Dendritic cell treated with granulocyte-macrophage colony-stimulating factor and Interleukin-4, amounts not matched to agents 40 ng/mL and 50 ng/mL, for 4 days (primary cell): ENCODE data around the gene GOLGA3.
"Not testable (repeated sequence)": the region's sequence is repeated elsewhere in the genome, so short reads cannot be mapped to it uniquely, and the experiment has no call there.

Source experiments
- H3K27ac Mint-ChIP-seq: one replicate; pipeline ENCODE4 v1.8.0; 2022; ENCODE audit warnings: mild to moderate bottlenecking, mixed read lengths
- H3K27me3 Mint-ChIP-seq: one replicate; pipeline ENCODE4 v1.8.0; 2022; ENCODE audit warnings: mild to moderate bottlenecking, mixed read lengths
- H3K36me3 Mint-ChIP-seq: one replicate; pipeline ENCODE4 v1.8.0; 2022; ENCODE audit warnings: low read depth, mixed read lengths
- H3K4me1 Mint-ChIP-seq: one replicate; pipeline ENCODE4 v1.8.0; 2022; ENCODE audit warnings: low read depth, mixed read lengths
- H3K4me3 Mint-ChIP-seq: one replicate; pipeline ENCODE4 v1.8.0; 2022; ENCODE audit warnings: mild to moderate bottlenecking, moderate library complexity, mixed read lengths
- H3K9me3 Mint-ChIP-seq: one replicate; pipeline ENCODE4 v1.8.0; 2022; ENCODE audit warnings: mixed read lengths
- intact Hi-C: fragments of 100-400 bp; cut with micrococcal nuclease; formaldehyde crosslinking; loops from one replicate; pipeline ENCODE4 v1.15.0; 2022

The GOLGA3 gene

GRCh38 chr12:132812631-132813305 is 15.9 kb downstream of the GOLGA3 start:
- no peak overlapping the region for H3K4me3 Mint-ChIP-seq
- H3K36me3 Mint-ChIP-seq = peaks cover 90% of the 10 kb centered on the region
- peaks cover 10% of the 10 kb centered on the region for H3K9me3 Mint-ChIP-seq
- H3K27me3 Mint-ChIP-seq = no peaks in the 10 kb centered on the region
- no peaks in the 10 kb centered on the region for H3K4me1 Mint-ChIP-seq
- no peak overlapping the region for H3K27ac Mint-ChIP-seq
- intact Hi-C loops = no loop called here

- peaks cover 93% of the 10 kb centered on the region for H3K36me3 Mint-ChIP-seq
Measured at GRCh38 chr12:132809391-132809790, 19.3 kb downstream of the GOLGA3 start.

GRCh38 chr12:132807295-132808092 is 21.2 kb downstream of the GOLGA3 start:
- no peak overlapping the region for H3K27ac Mint-ChIP-seq
- no peak overlapping the region for H3K4me3 Mint-ChIP-seq
- intact Hi-C loops = no loop called here
- peaks cover 10% of the 10 kb centered on the region for H3K9me3 Mint-ChIP-seq
- H3K36me3 Mint-ChIP-seq = peaks cover 93% of the 10 kb centered on the region
- H3K4me1 Mint-ChIP-seq = no peaks in the 10 kb centered on the region
- no peaks in the 10 kb centered on the region for H3K27me3 Mint-ChIP-seq

More at GRCh38 chr12:132809391-132809790, 19.3 kb downstream of the GOLGA3 start:
- intact Hi-C loops, H3K4me1 Mint-ChIP-seq, H3K4me3 Mint-ChIP-seq, H3K27me3 Mint-ChIP-seq, H3K27ac Mint-ChIP-seq: not testable (repeated sequence)
- H3K9me3 Mint-ChIP-seq = peaks cover 10% of the 10 kb centered on the region

- H3K4me3 Mint-ChIP-seq = no peak overlapping the region
- no peaks in the 10 kb centered on the region for H3K27me3 Mint-ChIP-seq
- H3K36me3 Mint-ChIP-seq = peaks cover 93% of the 10 kb centered on the region
- H3K27ac Mint-ChIP-seq = no peak overlapping the region
- intact Hi-C loops = no loop called here
- peaks cover 10% of the 10 kb centered on the region for H3K9me3 Mint-ChIP-seq
- no peaks in the 10 kb centered on the region for H3K4me1 Mint-ChIP-seq
Measured at GRCh38 chr12:132806857-132807256, 21.8 kb downstream of the GOLGA3 start.

GRCh38 chr12:132804426-132804861 is 24.2 kb downstream of the GOLGA3 start:
- Mint-ChIP-seq H3K27me3 (no peaks in the 10 kb centered on the region), H3K4me3 (no peak overlapping the region), H3K36me3 (peaks cover 95% of the 10 kb centered on the region), H3K27ac (no peak overlapping the region), H3K4me1 (no peaks in the 10 kb centered on the region), H3K9me3 (no peaks in the 10 kb centered on the region)
- intact Hi-C loops = no loop called here

- Mint-ChIP-seq H3K27ac (no peak overlapping the region), H3K36me3 (peaks cover 98% of the 10 kb centered on the region), H3K27me3 (no peaks in the 10 kb centered on the region), H3K4me1 (no peaks in the 10 kb centered on the region), H3K9me3 (no peaks in the 10 kb centered on the region), H3K4me3 (no peak overlapping the region)
- intact Hi-C loops = no loop called here
Measured at GRCh38 chr12:132803888-132804287, 24.8 kb downstream of the GOLGA3 start.

GRCh38 chr12:132803125-132803524 is 25.5 kb downstream of the GOLGA3 start:
- intact Hi-C loops = no loop called here

GRCh38 chr12:132801741-132802140 is 26.9 kb downstream of the GOLGA3 start:
- Mint-ChIP-seq H3K4me3 (no peak overlapping the region), H3K27me3 (no peaks in the 10 kb centered on the region), H3K27ac (no peak overlapping the region), H3K9me3 (no peaks in the 10 kb centered on the region), H3K4me1 (no peaks in the 10 kb centered on the region), H3K36me3 (peaks cover 98% of the 10 kb centered on the region)
- intact Hi-C loops = no loop called here

More at GRCh38 chr12:132803125-132803524, 25.5 kb downstream of the GOLGA3 start:
- no peaks in the 10 kb centered on the region for H3K27me3 Mint-ChIP-seq
- H3K4me1 Mint-ChIP-seq = no peaks in the 10 kb centered on the region
- H3K4me3 Mint-ChIP-seq = no peak overlapping the region
- H3K27ac Mint-ChIP-seq = no peak overlapping the region
- no peaks in the 10 kb centered on the region for H3K9me3 Mint-ChIP-seq
- H3K36me3 Mint-ChIP-seq = peaks cover 98% of the 10 kb centered on the region

- Mint-ChIP-seq H3K27ac (no peak overlapping the region), H3K36me3 (peaks cover 100% of the 10 kb centered on the region), H3K27me3 (no peaks in the 10 kb centered on the region), H3K9me3 (no peaks in the 10 kb centered on the region), H3K4me1 (no peaks in the 10 kb centered on the region), H3K4me3 (no peak overlapping the region)
- intact Hi-C loops = no loop called here
Measured at GRCh38 chr12:132798836-132799235, 29.8 kb downstream of the GOLGA3 start.

- no peaks in the 10 kb centered on the region for H3K9me3 Mint-ChIP-seq
- intact Hi-C loops = no loop called here
Measured at GRCh38 chr12:132797820-132798570, 30.7 kb downstream of the GOLGA3 start.

GRCh38 chr12:132795847-132796246 is 32.8 kb downstream of the GOLGA3 start:
- Mint-ChIP-seq H3K9me3 (no peaks in the 10 kb centered on the region), H3K4me3 (no peak overlapping the region), H3K27ac (no peak overlapping the region), H3K27me3 (no peaks in the 10 kb centered on the region), H3K4me1 (no peaks in the 10 kb centered on the region), H3K36me3 (peaks cover 94% of the 10 kb centered on the region)
- intact Hi-C loops = no loop called here

More at GRCh38 chr12:132797820-132798570, 30.7 kb downstream of the GOLGA3 start:
- H3K4me3 Mint-ChIP-seq = no peak overlapping the region
- H3K4me1 Mint-ChIP-seq = no peaks in the 10 kb centered on the region
- H3K27ac Mint-ChIP-seq = no peak overlapping the region
- peaks cover 96% of the 10 kb centered on the region for H3K36me3 Mint-ChIP-seq
- no peaks in the 10 kb centered on the region for H3K27me3 Mint-ChIP-seq

- H3K36me3 Mint-ChIP-seq = peaks cover 93% of the 10 kb centered on the region
Measured at GRCh38 chr12:132791940-132792339, 36.7 kb downstream of the GOLGA3 start.

GRCh38 chr12:132789099-132789471 is 39.6 kb downstream of the GOLGA3 start:
- peak overlapping the region; percentile 28 for H3K27ac Mint-ChIP-seq
- H3K4me3 Mint-ChIP-seq = no peak overlapping the region
- H3K27me3 Mint-ChIP-seq = no peaks in the 10 kb centered on the region
- H3K9me3 Mint-ChIP-seq = no peaks in the 10 kb centered on the region
- intact Hi-C loops = no loop called here
- peaks cover 7% of the 10 kb centered on the region for H3K4me1 Mint-ChIP-seq
- peaks cover 93% of the 10 kb centered on the region for H3K36me3 Mint-ChIP-seq

More at GRCh38 chr12:132791940-132792339, 36.7 kb downstream of the GOLGA3 start:
- H3K9me3 Mint-ChIP-seq, H3K27me3 Mint-ChIP-seq, H3K4me3 Mint-ChIP-seq, H3K27ac Mint-ChIP-seq, intact Hi-C loops, H3K4me1 Mint-ChIP-seq: not testable (repeated sequence)
